ENCODE results near the gene RBM3.

DNA sequence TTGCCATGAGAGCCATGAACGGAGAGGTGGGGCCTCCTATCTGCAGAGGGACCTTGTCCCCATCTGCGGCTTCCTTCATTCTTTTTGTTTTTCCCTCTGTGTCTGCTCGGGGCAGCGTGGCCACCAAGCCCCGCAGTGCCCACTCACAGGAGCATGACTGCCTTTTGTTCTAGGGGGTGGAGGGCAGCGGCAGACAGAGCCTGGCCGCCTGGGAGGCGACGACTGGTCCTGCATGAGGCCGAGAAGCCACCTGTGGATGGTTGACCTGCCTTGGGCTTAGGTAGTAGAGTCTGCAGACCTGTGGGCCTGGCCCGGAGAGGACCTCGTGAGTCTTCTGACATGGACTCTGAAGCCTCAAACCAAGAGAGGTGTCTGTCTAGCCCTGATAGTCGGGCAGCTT, 1.4 kb downstream of the RBM3 start:
- TF ChIP-seq CTCF (IDR thresholded peaks at IDR 0.05 in 2 of 3, conservative IDR thresholded peaks at IDR 0.05 in 1 of 3; ENCODE audit: borderline replicate concordance in 1 of 3, insufficient read depth in 1 of 3, low read depth in 2 of 3, low read length in 2 of 3): no peak
- TF ChIP-seq POLR2A (IDR thresholded peaks at IDR 0.05; ENCODE audit: borderline replicate concordance, extremely low read depth, insufficient read depth, insufficient read length): no peak
- no peak for TF ChIP-seq RAD21 (IDR thresholded peaks at IDR 0.05; ENCODE audit: low read depth)
- no peak for TF ChIP-seq CEBPB (IDR thresholded peaks at IDR 0.05; ENCODE audit: low read depth)
- no peak for TF ChIP-seq ELF1 (IDR thresholded peaks at IDR 0.05; ENCODE audit: borderline replicate concordance, low read depth)
- no peak for TF ChIP-seq EZH2 (IDR thresholded peaks at IDR 0.05)
- TF ChIP-seq YY1 (IDR thresholded peaks at IDR 0.05; ENCODE audit: extremely low read depth, insufficient replicate concordance, low read depth, low read length): no peak
- no peak for TF ChIP-seq EZH2phosphoT487 (IDR thresholded peaks at IDR 0.05; ENCODE audit: borderline replicate concordance)
